PC-9 (cell line): ENCODE measurements around the gene FAM200B. TPM values are rescaled to one million over a fixed set of nuclear protein-coding genes. Genes with fewer than 3 reads are reported as not detected.
"Not testable (repeated sequence)": the region's sequence is repeated elsewhere in the genome, so short reads cannot be mapped to it uniquely, and the experiment has no call there.

Experiments
- BruUV-seq: library from RNA; stranded (reverse); fragments of 400-500 nt; replicated peaks from 2 replicates; lab custom pipeline; 2021; lab: Mats Ljungman, UMichigan
- CTCF ChIA-PET: fragments of 300-600 bp; sonication (Branson Sonifier 250); formaldehyde crosslinking; loops from one replicate; lab custom pipeline; 2022; ENCODE audit warnings: antibody characterized with exemption; lab: Charles Lee
- POLR2A ChIA-PET: fragments of 300-600 bp; sonication (Branson Sonifier 250); formaldehyde crosslinking; loops from one replicate; lab custom pipeline; 2022; ENCODE audit warnings: antibody characterized with exemption; ENCODE audit not compliant: unreplicated experiment; lab: Charles Lee
- DNase-seq, 2 experiments: peaks; one replicate each; pipeline versions ENCODE4 v3.0.0 to v3.0.0-alpha.2; 2015 to 2022; ENCODE audit warnings: mixed read lengths in 1 of 2
- H2AFZ ChIP-seq: fragments of 200-600 bp; sonication (generic); 2 replicates; pipeline ENCODE4 v1.8.1; 2017; ENCODE audit warnings: antibody characterized with exemption
- H3F3A ChIP-seq: fragments of 200-600 bp; sonication (generic); 2 replicates; pipeline ENCODE4 v1.8.1; 2017; ENCODE audit warnings: antibody characterized with exemption, mild to moderate bottlenecking, low read depth; ENCODE audit not compliant: insufficient read depth
- H3K27ac ChIP-seq: fragments of 200-600 bp; sonication (generic); 2 replicates; pipeline ENCODE4 v1.6.1; 2016; ENCODE audit warnings: mixed run types
- H3K27me3 ChIP-seq: fragments of 200-600 bp; sonication (generic); 2 replicates; pipeline ENCODE4 v1.6.1; 2016; ENCODE audit warnings: low read depth, mixed run types; ENCODE audit not compliant: insufficient read depth
- H3K36me3 ChIP-seq: fragments of 200-600 bp; sonication (generic); 2 replicates; pipeline ENCODE4 v1.6.1; 2016; ENCODE audit warnings: low read depth, mixed run types
- H3K4me1 ChIP-seq: fragments of 200-600 bp; sonication (generic); replicated peaks from 2 replicates; pipeline ENCODE4 v1.6.1; 2016; ENCODE audit warnings: mixed run types; ENCODE audit not compliant: insufficient read depth
- H3K4me2 ChIP-seq: fragments of 200-600 bp; sonication (generic); 2 replicates; pipeline ENCODE4 v1.6.1; 2017; ENCODE audit warnings: mixed run types
- H3K4me3 ChIP-seq: fragments of 200-600 bp; sonication (generic); 2 replicates; pipeline ENCODE4 v1.6.1; 2016; ENCODE audit warnings: mixed run types
- H3K79me2 ChIP-seq: fragments of 200-600 bp; sonication (generic); 2 replicates; pipeline ENCODE4 v1.6.1; 2017; ENCODE audit warnings: low read depth, mixed run types
- H3K9me2 ChIP-seq: fragments of 200-600 bp; sonication (generic); 2 replicates; pipeline ENCODE4 v1.8.1; 2017; ENCODE audit warnings: mild to moderate bottlenecking; ENCODE audit not compliant: insufficient read depth
- H3K9me3 ChIP-seq: fragments of 200-600 bp; sonication (generic); 2 replicates; pipeline ENCODE4 v1.8.1; 2016; ENCODE audit warnings: low read depth; ENCODE audit not compliant: insufficient read depth
- H4K20me1 ChIP-seq: fragments of 200-600 bp; sonication (generic); 2 replicates; pipeline ENCODE4 v1.8.1; 2017; ENCODE audit not compliant: insufficient read depth
- CTCF ChIP-seq: fragments of 200-600 bp; sonication (generic); conservative IDR thresholded peaks from 2 replicates; pipeline ENCODE4 v1.6.1; 2017; ENCODE audit warnings: mixed run types, antibody characterized with exemption, mild to moderate bottlenecking, moderate library complexity
- EZH2 ChIP-seq: fragments of 200-600 bp; sonication (generic); IDR thresholded peaks from 2 replicates; pipeline ENCODE4 v1.8.0; 2017; ENCODE audit warnings: antibody characterized with exemption, low read depth
- intact Hi-C: fragments of 100-400 bp; cut with micrococcal nuclease; formaldehyde crosslinking; loops from one replicate; pipeline ENCODE4 v1.10.0; 2022; ENCODE audit not compliant: unreplicated experiment
- total RNA-seq: library from RNA; stranded (reverse); gene quantifications from 2 replicates; pipeline ENCODE4 v1.2.3, GENCODE V29; 2021

The FAM200B gene
- total RNA-seq, 1 experiment from 2014 or later, result 32.4 TPM

DNA sequence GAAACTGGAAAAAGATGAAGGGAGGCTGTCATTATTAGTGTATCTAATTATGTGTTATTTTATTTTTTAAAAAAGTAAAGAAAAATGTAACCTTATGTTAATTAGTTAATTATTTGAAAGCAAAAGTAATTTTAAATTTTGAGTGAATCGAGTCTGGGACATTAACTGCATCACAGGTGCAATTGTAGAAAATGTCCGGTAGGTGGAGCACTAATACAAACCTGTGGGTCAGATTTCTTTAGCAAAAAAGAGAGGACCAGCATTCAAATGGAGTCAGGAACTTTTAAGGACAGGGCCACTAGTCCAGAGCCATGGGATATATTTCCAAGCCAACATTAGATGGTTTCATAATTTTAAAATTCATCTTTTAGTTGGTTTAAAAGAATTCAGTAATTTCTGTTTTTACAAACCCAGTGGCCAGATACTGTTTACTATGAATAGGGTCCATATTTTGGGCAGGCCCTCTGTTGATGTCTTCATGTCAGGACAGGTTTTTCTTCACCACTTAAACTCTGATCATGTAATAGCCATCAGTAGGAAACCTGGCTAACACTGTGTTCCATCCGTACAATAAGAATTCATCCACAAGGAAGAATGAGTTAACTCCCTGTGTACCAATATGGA, 48.4 kb downstream of the FAM200B start:
- intact Hi-C loops, result loop anchor here (1.0 to 5.0 kb wide), 5 partner anchors 38 to 271 kb away; no protein-coding TSS in a partner anchor
- no peak overlapping the region for H3K4me2 ChIP-seq
- no peak overlapping the region for H3K27ac ChIP-seq
- no peak overlapping the region for H3K4me3 ChIP-seq
- H3K36me3 ChIP-seq, result no peaks in the 10 kb centered on the region
- no peaks in the 10 kb centered on the region for H3K27me3 ChIP-seq
- DNase-seq, result peak; percentile 8 to 54
- no peaks in the 10 kb centered on the region for H3K9me3 ChIP-seq
- ChIA-PET POLR2A (no interaction called here), CTCF (no interaction called here)
- no peaks in the 10 kb centered on the region for H4K20me1 ChIP-seq
- no peaks in the 10 kb centered on the region for H3K9me2 ChIP-seq
- no peak overlapping the region for H2AFZ ChIP-seq
- no TSS peak for BruUV-seq
- H3K4me1 ChIP-seq, result no peaks in the 10 kb centered on the region
- no peaks in the 10 kb centered on the region for H3F3A ChIP-seq
- no peaks in the 10 kb centered on the region for H3K79me2 ChIP-seq
- no peak for TF ChIP-seq EZH2
- peak; percentile 86 for TF ChIP-seq CTCF

GRCh38 chr4:15733061-15733460, 51.4 kb downstream of the FAM200B start:
- H3K9me3 ChIP-seq, H3K36me3 ChIP-seq, H3K79me2 ChIP-seq, H3K27me3 ChIP-seq, H3K9me2 ChIP-seq, H3F3A ChIP-seq, DNase-seq, H3K4me1 ChIP-seq, H3K4me2 ChIP-seq, CTCF ChIA-PET, H4K20me1 ChIP-seq, BruUV-seq, H3K4me3 ChIP-seq, POLR2A ChIA-PET, H2AFZ ChIP-seq, H3K27ac ChIP-seq: not testable (repeated sequence)
- intact Hi-C loops, result loop anchor here (5.0 kb wide), 1 partner anchor 149 kb away; no protein-coding TSS in a partner anchor

DNA sequence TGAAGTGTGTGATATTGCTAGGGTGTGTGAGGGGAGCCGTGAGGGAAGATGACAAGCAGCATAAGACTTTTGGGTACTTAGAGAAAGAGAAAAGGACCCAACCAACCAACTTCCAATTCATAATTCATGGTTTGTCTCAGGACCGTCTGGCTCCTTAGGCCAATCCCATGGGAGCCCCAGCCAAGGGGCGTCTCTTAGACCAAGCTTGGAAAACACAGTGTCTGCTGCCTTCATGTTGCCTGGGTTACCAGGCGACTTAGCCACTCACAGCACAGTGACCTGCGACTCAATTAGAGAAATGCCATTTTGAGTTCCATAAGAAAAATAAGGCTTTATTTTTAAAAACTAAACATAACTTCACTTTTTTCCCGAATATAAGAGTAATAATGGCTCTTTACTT, 53.9 kb downstream of the FAM200B start:
- no TSS peak for BruUV-seq
- TF ChIP-seq EZH2, result no peak
- TF ChIP-seq CTCF, result no peak
- Histone ChIP-seq H3K9me2 (no peaks in the 10 kb centered on the region), H3K36me3 (no peaks in the 10 kb centered on the region), H2AFZ (no peak overlapping the region), H3K27ac (no peak overlapping the region), H3K9me3 (no peaks in the 10 kb centered on the region), H3F3A (no peaks in the 10 kb centered on the region), H3K4me3 (no peak overlapping the region), H3K79me2 (no peaks in the 10 kb centered on the region), H3K27me3 (no peaks in the 10 kb centered on the region), H3K4me1 (no peaks in the 10 kb centered on the region), H3K4me2 (no peak overlapping the region), H4K20me1 (no peaks in the 10 kb centered on the region)
- intact Hi-C loops, result no loop called here
- DNase-seq, result no peak
- CTCF ChIA-PET, result no interaction called here
- POLR2A ChIA-PET, result no interaction called here
